Stimulated activated CD8-positive, alpha-beta memory T cell treated with anti-CD3 and anti-CD28 coated beads, Interleukin-2, amount 100 ng/mL, for 1 hour (primary cell): ENCODE measurements around the gene CA11.
"Not testable (repeated sequence)": the region's sequence is repeated elsewhere in the genome, so short reads cannot be mapped to it uniquely, and the experiment has no call there.

Experiments used
- DNase-seq, 2 donors: peaks; one replicate each; pipeline ENCODE4 v3.0.0-alpha.2; 2020; ENCODE audit warnings: low read depth in 2 of 2

CA11 gene

GRCh38 chr19:48646001-48646721 lies at the start of gene CA11:
TSS of gene CA11 (minus strand) at chr19:48646187. CDS start at chr19:48645632, 555 bp downstream.
- peak; percentile 80 to 84 for DNase-seq

- not testable (repeated sequence) for DNase-seq
These were observed 47.6 kb upstream of the CA11 start for GRCh38 chr19:48693629-48694028.

GRCh38 chr19:48689449-48689848 lies 43.5 kb upstream of the CA11 start:
- DNase-seq = no peak

- no peak for DNase-seq
These were observed 41.8 kb upstream of the CA11 start for GRCh38 chr19:48687776-48688175.

- DNase-seq = not testable (repeated sequence)
These were observed 40.6 kb upstream of the CA11 start for GRCh38 chr19:48686637-48687036.

GRCh38 chr19:48686088-48686487 lies 40.1 kb upstream of the CA11 start:
- DNase-seq = no peak

GRCh38 chr19:48685583-48685982 lies 39.6 kb upstream of the CA11 start:
- no peak for DNase-seq

GRCh38 chr19:48683349-48683748 lies 37.4 kb upstream of the CA11 start:
- no peak for DNase-seq

- no peak for DNase-seq
These were observed 35.1 kb upstream of the CA11 start for GRCh38 chr19:48681127-48681470.

GRCh38 chr19:48680436-48681126 lies 34.6 kb upstream of the CA11 start:
- no peak for DNase-seq

- not testable (repeated sequence) for DNase-seq
These were observed 34.0 kb upstream of the CA11 start for GRCh38 chr19:48680006-48680405.

- DNase-seq = no peak
These were observed 32.2 kb upstream of the CA11 start for GRCh38 chr19:48678201-48678600.

GRCh38 chr19:48676887-48677286 lies 30.9 kb upstream of the CA11 start:
- no peak for DNase-seq

- no peak for DNase-seq
These were observed 30.5 kb upstream of the CA11 start for GRCh38 chr19:48676487-48676886.

GRCh38 chr19:48674921-48675824 lies 29.2 kb upstream of the CA11 start:
- peak; percentile 41 to 48 for DNase-seq

GRCh38 chr19:48674216-48674809 lies 28.3 kb upstream of the CA11 start:
- no peak for DNase-seq

GRCh38 chr19:48673436-48674100 lies 27.6 kb upstream of the CA11 start:
- DNase-seq = no peak

- DNase-seq = no peak
These were observed 27.0 kb upstream of the CA11 start, which contains the start of gene NTN5 for GRCh38 chr19:48672994-48673393. TSS of gene NTN5 (minus strand) at chr19:48673017. CDS start at chr19:48670986, 2,031 bp downstream.

- DNase-seq = no peak
These were observed 25.5 kb upstream of the CA11 start for GRCh38 chr19:48671446-48671995.

GRCh38 chr19:48670699-48671445 lies 24.9 kb upstream of the CA11 start:
- no peak for DNase-seq
